ENCODE measurements around the gene C2CD4C.

Gene C2CD4C

GRCh38 chr19:379796-380195 is 29.2 kb downstream of the C2CD4C start:
- DNase-seq, result no peak

GRCh38 chr19:378706-379105 is 30.2 kb downstream of the C2CD4C start:
- DNase-seq, result no peak

- DNase-seq, result no peak
Measured at GRCh38 chr19:377801-378581, 31.0 kb downstream of the C2CD4C start.

GRCh38 chr19:376111-376470 is 32.9 kb downstream of the C2CD4C start:
- DNase-seq, result no peak

GRCh38 chr19:375395-376110 is 33.4 kb downstream of the C2CD4C start:
- no peak for DNase-seq

DNA sequence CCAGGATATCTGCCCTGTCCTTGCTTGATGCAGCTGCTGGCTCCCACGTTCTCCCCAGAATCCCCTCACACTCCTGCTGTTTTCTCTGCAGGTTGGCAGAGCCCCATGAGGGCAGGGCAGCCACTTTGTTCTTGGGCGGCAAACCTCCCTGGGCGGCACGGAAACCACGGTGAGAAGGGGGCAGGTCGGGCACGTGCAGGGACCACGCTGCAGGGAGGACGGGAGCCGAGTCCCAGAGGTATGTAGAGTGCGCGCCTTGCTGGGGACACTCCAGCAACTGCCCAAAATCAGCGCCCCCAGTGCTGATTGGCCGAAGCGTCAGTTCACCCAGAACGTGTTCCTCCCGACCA is 34.1 kb downstream of the C2CD4C start:
- no peak for DNase-seq

- no peak for DNase-seq
Measured at GRCh38 chr19:374183-374885, 34.6 kb downstream of the C2CD4C start.

GRCh38 chr19:373391-374182 is 35.4 kb downstream of the C2CD4C start:
- DNase-seq, result no peak

GRCh38 chr19:372306-372890 is 36.5 kb downstream of the C2CD4C start:
- no peak for DNase-seq

- DNase-seq, result no peak
Measured at GRCh38 chr19:371501-372168, 37.3 kb downstream of the C2CD4C start.

DNA sequence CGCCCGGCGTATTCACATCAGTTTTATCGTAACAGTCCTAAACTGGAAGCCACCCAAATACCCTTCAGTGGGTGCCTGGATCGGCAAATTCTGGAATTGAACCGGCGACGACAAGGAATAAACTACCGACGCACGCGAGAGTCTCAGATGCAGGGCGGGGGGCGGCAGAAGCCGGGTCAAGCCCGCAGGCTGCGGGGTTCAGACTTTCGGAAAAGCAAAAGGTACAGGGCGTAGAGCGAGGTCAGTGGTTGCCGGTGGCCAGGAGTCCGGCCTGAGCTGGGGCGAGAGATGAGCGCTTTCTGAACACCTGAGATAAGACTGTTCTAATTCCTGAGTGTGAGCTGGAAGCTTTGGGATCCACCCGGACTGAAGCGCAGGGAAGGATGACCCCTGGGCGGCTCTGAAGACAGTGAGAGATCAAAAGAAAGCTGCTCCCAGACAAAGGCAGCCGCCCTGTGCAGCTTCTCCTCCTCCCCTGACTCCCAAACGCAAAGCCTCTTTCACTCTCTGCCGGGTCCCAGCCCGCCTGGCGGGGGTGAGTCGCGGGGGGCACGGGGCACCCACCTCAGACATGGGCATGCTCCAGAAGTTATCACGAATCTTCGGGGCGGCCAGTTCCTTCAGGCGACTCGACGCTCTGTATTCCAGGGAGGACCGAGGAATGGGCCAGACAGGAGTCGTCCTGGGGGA is 38.2 kb downstream of the C2CD4C start:
- no peak for DNase-seq

- no peak for DNase-seq
Measured at GRCh38 chr19:369876-370275, 39.1 kb downstream of the C2CD4C start.

DNA sequence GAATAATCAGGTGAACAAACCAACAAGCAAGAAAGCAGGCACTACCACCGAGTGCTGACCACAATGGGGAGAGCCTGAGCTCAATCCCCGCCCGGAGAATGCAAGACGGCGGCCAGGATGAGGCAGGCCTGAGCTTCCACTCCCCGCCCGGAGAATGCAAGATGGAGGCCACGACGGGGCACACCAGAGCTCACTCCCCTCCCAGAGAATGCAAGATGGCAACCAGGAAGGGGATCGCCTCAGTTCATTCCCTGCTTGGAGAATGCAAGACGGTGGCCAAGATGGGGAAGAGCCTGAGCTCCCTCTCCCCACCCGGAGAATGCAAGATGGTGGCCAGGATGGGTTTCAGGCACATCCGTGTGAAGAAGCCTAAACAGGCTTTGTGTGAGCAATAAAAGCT is 39.7 kb downstream of the C2CD4C start:
- DNase-seq, result no peak

DNA sequence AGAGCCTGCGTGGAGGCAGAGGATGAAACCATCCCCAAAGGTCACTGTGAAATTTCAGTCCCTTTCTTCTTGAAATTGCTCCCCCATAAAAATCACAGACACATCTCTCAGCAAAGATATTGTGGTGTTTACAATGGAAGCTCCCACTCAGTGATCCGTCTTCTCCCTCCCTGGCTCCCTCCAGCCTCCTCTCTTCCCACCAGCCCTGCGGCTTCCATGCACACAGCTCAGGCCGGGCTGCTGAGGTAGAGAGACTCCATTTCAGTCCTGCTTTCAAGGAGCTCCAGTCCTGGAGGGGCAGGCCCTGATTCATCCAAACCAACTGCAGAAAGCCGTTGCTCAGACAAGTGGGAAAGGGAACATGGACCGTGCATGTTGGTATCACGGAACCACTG is 40.3 kb downstream of the C2CD4C start:
- no peak for DNase-seq

DNA sequence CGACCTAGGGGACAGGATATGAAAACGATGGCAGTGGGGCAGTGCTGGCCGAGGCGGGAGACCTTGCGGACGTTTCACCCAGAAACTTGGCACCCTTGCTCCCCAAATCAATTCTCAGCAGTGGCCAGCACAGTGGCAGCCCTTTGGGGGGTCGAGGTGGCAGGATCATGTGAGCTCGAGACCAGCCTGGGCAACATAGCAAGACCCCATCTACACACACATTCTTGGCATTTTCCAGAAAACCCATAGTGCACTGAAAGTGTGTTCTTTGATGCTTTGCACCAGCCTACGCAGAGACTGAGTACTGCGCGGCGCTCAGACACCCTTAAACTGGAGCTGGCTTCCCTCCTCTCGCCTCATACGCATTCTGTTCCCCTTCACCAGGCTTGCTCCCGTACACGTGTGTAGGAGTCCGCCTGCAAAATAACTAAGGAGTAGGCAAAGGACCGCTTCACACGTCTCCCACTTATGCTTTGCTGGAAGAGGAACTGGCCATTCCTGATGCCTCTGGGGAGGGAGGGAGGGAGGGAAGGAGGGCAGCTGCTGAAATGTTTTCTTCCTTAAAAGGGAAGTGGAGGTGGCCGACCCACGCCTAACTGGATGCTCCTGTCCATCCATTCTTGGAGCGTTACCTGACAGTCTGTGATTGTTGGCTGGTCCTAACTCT is 40.9 kb downstream of the C2CD4C start:
- no peak for DNase-seq

GRCh38 chr19:367561-367960 is 41.4 kb downstream of the C2CD4C start:
- no peak for DNase-seq

- DNase-seq, result no peak
Measured at GRCh38 chr19:366951-367350, 42.0 kb downstream of the C2CD4C start.

DNA sequence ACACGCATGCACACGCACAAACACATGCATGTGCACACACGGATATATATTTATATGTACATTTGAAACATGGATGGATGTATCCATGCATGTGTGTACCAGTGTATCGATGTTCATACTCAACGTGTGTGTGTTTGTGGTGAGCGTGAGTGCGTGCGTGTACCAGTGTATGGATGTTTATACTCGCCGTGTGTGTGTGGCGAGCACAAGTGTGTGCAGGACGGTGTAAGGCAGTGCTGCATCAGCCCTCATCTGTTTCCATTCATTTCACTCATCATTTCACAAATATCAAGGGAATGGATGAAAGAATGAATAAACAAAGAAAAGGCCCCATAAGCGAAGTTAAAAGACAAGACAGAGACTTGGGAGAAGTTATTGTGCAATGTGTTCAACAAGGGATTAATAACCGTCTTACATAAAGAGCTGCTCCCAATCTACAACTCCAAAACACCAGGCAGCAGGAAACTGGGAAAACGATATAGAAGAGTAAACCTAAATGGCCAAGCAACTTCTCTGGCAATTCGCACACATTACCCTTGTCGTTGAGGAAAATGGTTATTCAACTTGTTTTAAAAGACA is 42.7 kb downstream of the C2CD4C start:
- no peak for DNase-seq

DNA sequence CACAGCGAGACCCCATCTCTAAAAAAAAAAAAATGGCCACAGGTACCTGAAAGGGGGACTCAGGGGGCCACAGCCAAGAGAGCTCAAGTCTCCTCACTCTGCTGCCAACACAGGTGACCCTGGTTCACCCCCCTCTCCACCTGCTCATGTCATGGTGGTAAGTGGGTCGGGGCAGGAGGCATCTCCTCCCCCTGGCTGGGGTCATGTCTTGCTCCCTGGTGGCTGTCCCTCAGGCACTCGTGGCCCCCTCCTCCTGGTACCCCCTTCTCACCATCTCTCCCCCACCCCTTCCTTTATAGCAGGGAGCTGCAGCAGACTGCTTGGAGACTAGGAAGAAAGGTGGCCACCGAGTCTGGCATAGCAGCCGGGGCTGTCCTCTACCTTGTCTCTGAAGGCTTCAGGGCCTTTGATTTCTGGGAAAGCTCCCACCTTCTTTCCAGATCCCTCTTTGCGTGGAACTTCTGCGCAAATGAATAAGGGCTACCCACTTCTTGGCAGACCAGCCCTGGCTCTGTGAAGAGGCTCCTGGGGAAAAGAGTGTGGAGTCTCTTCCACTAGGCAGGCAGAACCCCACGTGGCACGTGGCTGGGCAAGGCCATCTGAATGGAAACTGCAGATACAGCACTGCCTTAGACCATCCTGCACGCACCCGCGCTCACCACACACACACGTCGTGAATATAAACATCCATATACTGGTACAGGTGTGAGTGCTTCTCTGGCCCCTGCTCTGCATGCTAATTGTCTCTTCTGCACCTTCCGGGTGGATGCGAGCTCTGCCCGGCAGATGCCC is 44.3 kb downstream of the C2CD4C start:
- DNase-seq, result no peak

DNA sequence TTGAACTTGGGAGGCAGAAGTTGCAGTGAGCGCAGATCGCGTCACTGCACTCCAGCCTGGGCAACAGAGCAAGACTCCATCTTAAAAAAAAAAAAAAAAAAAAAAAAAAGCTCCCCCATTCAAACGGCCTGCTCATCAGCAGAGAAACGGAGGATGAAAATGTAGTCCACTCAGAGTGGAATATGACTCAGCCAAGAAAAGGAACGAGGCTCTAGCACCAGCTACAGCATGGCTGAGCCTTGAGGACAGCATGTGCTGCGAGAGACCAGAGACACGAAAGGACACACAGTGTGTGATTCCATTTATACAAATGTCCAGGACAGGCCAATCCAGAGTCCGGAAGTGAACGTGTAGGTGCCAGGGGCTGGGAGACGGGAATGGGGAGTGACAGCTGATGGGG is 46.3 kb downstream of the C2CD4C start:
- DNase-seq, result no peak
